GM19193 (cell line): ENCODE measurements around the gene PCDHA1.

Experiments used
- POLR2A ChIP-seq: IDR thresholded peaks from 4 replicates; pipeline ENCODE4 v1.6.1; 2011; ENCODE audit not compliant: insufficient read depth, insufficient read length; ENCODE audit errors: extremely low read depth

The PCDHA1 gene

DNA sequence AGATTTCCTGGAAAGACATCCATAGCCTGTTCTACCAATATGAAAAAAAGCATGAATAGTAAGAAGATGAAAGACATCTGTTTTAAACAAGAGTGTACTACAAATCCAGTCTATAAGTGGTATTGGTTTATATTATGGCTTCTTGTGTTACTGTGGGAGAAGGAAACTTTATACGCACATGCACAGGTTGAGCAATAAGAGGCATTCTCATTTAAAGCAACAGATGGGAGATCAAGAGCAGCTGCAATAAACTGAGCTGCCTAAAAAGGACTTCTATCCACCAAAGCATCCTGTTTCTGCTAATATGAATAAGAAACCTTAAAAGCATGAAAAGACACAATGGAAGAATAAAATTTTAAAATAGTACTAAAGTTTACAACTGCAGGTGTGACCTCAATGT, 256.6 kb downstream of the PCDHA1 start:
- no peak for TF ChIP-seq POLR2A

- TF ChIP-seq POLR2A, result no peak
Observed at GRCh38 chr5:141050622-141051520, 264.9 kb downstream of the PCDHA1 start, which contains the start of gene PCDHB1. Gene PCDHB1 (plus strand): TSS chr5:141051374. CDS start chr5:141051471, 97 bp downstream.

DNA sequence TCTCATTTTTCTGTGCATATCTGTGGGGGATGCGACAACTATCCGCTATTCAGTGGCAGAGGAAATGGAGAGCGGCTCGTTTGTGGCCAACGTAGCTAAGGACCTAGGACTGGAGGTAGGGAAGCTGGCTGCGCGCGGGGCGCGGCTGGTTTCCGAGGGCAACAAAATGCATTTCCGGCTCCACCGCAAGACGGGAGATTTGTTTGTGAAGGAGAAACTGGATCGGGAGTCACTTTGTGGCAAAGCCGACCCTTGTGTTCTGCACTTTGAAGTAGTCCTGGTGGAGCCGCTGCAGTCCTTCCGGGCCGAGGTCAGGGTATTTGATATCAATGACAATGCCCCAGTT, 265.6 kb downstream of the PCDHA1 start:
- no peak for TF ChIP-seq POLR2A
